GM08714 (cell line): ENCODE results near the gene EMD.
A peak's percentile ranks its signal among the peaks of the same experiment; 100 is the strongest.
"Not testable (repeated sequence)": the region's sequence is repeated elsewhere in the genome, so short reads cannot be mapped to it uniquely, and the experiment has no call there.

Experiments used
- H3K4me3 ChIP-seq: fragments of 200-500 bp; sonication (Bioruptor generic); 2 replicates; pipeline ENCODE4 v1.5.1; 2014; ENCODE audit warnings: mild to moderate bottlenecking, low read length, inconsistent platforms
- ZNF274 ChIP-seq: IDR thresholded peaks from 2 replicates; pipeline ENCODE4 v1.6.1; 2012; ENCODE audit warnings: mild to moderate bottlenecking, low read depth, low read length

Gene EMD

DNA sequence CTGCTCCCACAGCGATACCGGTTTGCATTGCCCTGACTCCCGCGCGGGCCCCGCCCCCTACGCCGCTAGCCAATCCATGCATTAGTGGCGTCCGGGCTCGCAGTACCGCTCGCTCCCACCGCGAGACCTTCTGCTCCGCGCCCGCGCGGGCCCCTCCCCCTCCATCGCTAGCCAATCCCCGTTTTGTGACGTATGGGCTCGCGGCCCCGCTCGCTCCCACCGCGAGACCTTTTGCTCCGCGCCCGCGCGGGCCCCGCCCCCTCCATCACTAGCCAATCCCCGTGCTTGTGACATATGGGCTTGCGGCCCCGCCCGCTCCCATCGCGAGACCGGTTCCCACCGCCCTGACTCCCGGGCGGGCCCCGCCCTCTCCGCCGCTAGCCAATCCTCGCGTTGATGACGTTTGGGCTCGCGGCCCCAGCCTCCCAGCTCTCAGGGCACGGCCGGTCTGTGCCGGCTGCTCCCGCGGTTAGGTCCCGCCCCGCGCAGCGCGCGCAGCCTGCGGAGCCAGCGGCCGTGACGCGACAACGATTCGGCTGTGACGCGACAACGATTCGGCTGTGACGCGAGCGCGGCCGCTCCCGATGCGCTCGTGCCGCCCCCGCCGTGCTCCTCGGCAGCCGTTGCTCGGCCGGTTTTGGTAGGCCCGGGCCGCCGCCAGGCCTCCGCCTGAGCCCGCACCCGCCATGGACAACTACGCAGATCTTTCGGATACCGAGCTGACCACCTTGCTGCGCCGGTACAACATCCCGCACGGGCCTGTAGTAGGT is at the start of gene EMD:
Gene EMD (plus strand): TSS at position 497 of the 770 bp plus-strand sequence. CDS start 190 bp downstream, at position 687.
- peak within 1 kb of the TSS; percentile 70 for H3K4me3 ChIP-seq
- TF ChIP-seq ZNF274, result no peak

GRCh38 chrX:154332561-154332960 is 46.5 kb upstream of the EMD start:
- TF ChIP-seq ZNF274, result no peak
- H3K4me3 ChIP-seq, result no peak overlapping the region

- no peak overlapping the region for H3K4me3 ChIP-seq
- no peak for TF ChIP-seq ZNF274
Measured at GRCh38 chrX:154333116-154333515, 46.0 kb upstream of the EMD start.

GRCh38 chrX:154333837-154334271 is 45.2 kb upstream of the EMD start:
- no peak for TF ChIP-seq ZNF274
- H3K4me3 ChIP-seq, result no peak overlapping the region

- no peak overlapping the region for H3K4me3 ChIP-seq
- no peak for TF ChIP-seq ZNF274
Measured at GRCh38 chrX:154334496-154334895, 44.6 kb upstream of the EMD start.

- H3K4me3 ChIP-seq, result not testable (repeated sequence)
Measured at GRCh38 chrX:154341399-154342298, 37.4 kb upstream of the EMD start.

GRCh38 chrX:154343063-154343462 is 36.0 kb upstream of the EMD start:
- not testable (repeated sequence) for H3K4me3 ChIP-seq

- H3K4me3 ChIP-seq, result not testable (repeated sequence)
Measured at GRCh38 chrX:154343620-154344019, 35.5 kb upstream of the EMD start.

GRCh38 chrX:154348114-154348531 is 31.0 kb upstream of the EMD start:
- no peak overlapping the region for H3K4me3 ChIP-seq
- TF ChIP-seq ZNF274, result no peak

DNA sequence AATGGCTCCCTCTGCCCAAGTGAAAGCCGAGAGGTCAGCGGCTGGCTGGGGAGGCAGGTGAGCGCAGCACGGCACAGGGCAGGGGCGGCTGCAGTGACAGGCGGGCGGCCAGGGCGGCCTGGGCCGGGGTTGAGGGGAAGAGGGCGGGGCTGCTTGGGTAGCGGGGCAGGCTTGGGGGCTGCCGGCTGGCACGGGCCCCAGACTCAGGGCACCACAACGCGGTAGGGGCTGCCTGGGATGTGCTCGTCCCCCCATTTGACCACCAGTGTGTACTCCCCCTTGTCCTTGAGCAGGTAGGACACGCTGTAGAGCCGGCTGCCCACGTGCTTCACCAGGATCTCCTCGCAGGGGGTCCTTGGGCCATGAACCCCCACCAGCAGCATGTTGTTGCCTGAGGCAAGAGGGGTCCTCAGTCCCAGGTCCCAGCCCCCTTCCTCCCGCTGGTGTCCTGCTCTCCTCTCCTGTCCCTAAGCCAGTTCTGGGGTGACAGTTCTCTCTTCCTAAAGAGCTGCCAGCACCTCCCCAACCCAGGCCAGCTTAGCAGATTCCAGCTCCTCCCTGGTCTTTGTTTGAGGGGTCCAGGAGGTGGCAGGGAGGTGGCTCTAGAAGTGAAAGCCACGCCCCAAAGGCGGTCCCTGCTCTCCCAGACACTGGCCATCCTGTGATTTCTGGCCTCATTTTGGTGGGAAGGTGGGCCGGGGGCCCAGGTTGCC is 30.3 kb upstream of the EMD start:
- H3K4me3 ChIP-seq, result no peak overlapping the region
- TF ChIP-seq ZNF274, result no peak

DNA sequence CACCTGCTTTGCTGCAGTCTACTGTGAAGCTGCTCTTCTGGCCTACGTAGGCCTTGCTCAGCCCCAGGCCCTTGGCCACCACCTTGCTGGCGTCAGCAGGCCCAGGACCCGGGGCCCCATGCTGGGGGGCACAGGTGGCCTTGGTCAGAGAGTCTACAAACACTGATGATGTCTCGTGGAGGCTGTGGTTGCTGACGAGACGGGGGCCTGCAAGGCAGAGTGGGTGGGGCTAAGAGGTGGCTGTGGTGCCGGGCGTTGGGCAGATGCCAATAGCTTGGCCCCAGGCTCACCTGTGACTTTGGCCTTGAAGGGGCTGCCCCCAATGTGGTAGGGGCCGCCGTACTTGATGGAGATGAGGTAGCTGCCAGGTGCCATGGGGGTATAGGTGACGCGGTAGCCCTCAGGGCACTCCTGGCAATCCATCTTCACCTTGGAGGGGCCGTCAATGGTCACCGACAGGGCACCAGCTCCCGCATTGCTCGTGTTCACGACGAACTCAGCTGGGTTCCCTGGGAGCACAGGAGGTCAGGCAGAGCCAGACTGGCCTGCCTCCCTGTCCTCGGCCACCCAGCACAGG is 29.6 kb upstream of the EMD start:
- H3K4me3 ChIP-seq, result no peak overlapping the region
- no peak for TF ChIP-seq ZNF274

GRCh38 chrX:154349979-154350378 is 29.1 kb upstream of the EMD start:
- no peak for TF ChIP-seq ZNF274
- no peak overlapping the region for H3K4me3 ChIP-seq

GRCh38 chrX:154350429-154351182 is 28.5 kb upstream of the EMD start:
- H3K4me3 ChIP-seq, result no peak overlapping the region
- TF ChIP-seq ZNF274, result no peak
